ENCODE measurements around the gene ASB7. TPM values are rescaled to one million over a fixed set of nuclear protein-coding genes. Genes with fewer than 3 reads are reported as not detected.

Gene ASB7
- total and polyA plus RNA-seq, 2 donors (not counting 1 experiment from before 2014, with no cell fraction given), result 12.1 to 19.8 TPM

DNA sequence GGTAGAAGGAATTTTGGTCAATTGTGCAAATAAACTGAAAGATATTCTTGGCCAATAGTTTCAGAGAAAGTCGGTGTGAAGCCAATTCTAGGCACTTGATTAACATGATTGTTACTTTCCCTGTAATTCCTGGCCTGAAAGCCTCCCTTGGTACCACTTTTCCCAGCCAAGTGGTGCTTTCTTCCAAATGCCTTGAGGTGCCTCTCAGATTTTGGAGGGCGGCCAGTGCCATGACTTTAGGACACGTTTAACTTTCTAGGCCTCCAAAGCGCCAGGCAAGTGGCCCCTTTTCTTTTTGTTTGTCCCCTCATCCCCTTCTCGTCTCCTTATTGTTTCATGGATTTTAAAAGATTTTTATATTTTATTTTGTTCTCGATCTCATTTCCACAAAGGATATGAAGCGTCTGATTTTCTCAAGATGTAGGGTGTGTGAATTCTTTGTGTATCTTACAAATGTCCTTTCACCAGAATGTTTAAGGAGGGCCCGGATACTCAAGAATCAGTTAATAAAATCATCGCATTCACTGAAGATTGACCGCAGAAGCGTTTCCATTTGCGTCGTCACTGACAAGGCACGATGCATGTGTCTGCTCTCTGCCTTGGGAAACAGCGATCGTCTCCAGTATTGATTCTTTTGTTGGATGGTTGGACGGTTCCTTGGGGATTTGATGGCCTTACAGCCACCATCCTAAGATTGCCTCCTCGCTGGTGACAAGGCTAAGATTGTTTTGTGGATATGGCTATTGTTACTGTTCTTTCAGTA lies 87.8 kb downstream of the ASB7 start:
- H3K9ac ChIP-seq (ENCODE audit: insufficient read depth, low read length), result no peak overlapping the region
- TF ChIP-seq EZH2 (IDR thresholded peaks at IDR 0.05; ENCODE audit: low read length, missing control alignments), result no peak
- TF ChIP-seq, protein P1, sequence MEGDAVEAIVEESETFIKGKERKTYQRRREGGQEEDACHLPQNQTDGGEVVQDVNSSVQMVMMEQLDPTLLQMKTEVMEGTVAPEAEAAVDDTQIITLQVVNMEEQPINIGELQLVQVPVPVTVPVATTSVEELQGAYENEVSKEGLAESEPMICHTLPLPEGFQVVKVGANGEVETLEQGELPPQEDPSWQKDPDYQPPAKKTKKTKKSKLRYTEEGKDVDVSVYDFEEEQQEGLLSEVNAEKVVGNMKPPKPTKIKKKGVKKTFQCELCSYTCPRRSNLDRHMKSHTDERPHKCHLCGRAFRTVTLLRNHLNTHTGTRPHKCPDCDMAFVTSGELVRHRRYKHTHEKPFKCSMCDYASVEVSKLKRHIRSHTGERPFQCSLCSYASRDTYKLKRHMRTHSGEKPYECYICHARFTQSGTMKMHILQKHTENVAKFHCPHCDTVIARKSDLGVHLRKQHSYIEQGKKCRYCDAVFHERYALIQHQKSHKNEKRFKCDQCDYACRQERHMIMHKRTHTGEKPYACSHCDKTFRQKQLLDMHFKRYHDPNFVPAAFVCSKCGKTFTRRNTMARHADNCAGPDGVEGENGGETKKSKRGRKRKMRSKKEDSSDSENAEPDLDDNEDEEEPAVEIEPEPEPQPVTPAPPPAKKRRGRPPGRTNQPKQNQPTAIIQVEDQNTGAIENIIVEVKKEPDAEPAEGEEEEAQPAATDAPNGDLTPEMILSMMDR (conservative IDR thresholded peaks at IDR 0.05 in 1 of 2, IDR thresholded peaks at IDR 0.05 in 1 of 2; ENCODE audit: low read depth in 1 of 2, low read length in 2 of 2), result no peak
- no peaks in the 10 kb centered on the region for H3K79me2 ChIP-seq (ENCODE audit: control insufficient read depth, insufficient read depth, low read length)
- H4K20me1 ChIP-seq (ENCODE audit: control insufficient read depth, extremely low read depth, insufficient read depth, low read length), result no peaks in the 10 kb centered on the region
- no peak overlapping the region for H3K27ac ChIP-seq (ENCODE audit: insufficient read depth, low read length)
- H3K4me2 ChIP-seq (ENCODE audit: extremely low read depth, insufficient read depth, low read length), result no peak overlapping the region
- DNase-seq (ENCODE audit: low read depth in 2 of 2), result no peak
- no peak overlapping the region for H3K4me3 ChIP-seq (replicated peaks in 1 of 4; ENCODE audit: control extremely low read depth in 1 of 4, insufficient read depth in 1 of 4, low read depth in 3 of 4, low read length in 4 of 4)
- H3K9me3 ChIP-seq (ENCODE audit: control insufficient read depth, insufficient read depth, low read depth, low read length), result no peaks in the 10 kb centered on the region
- H2AFZ ChIP-seq (ENCODE audit: low read length), result no peak overlapping the region
- no peaks in the 10 kb centered on the region for H3K36me3 ChIP-seq (ENCODE audit: control insufficient read depth, insufficient read depth, low read length)
- H3K4me1 ChIP-seq (ENCODE audit: control insufficient read depth, extremely low read depth, insufficient read depth, low read length), result peaks cover 8% of the 10 kb centered on the region
- H3K27me3 ChIP-seq (ENCODE audit: control insufficient read depth, insufficient read depth, low read length), result no peaks in the 10 kb centered on the region

- Histone ChIP-seq H2AFZ (ENCODE audit: low read length) (no peak overlapping the region), H3K79me2 (ENCODE audit: control insufficient read depth, insufficient read depth, low read length) (no peaks in the 10 kb centered on the region), H3K4me1 (ENCODE audit: control insufficient read depth, extremely low read depth, insufficient read depth, low read length) (peaks cover 8% of the 10 kb centered on the region), H3K27ac (ENCODE audit: insufficient read depth, low read length) (no peak overlapping the region), H3K27me3 (ENCODE audit: control insufficient read depth, insufficient read depth, low read length) (no peaks in the 10 kb centered on the region), H3K9ac (ENCODE audit: insufficient read depth, low read length) (no peak overlapping the region), H3K36me3 (ENCODE audit: control insufficient read depth, insufficient read depth, low read length) (no peaks in the 10 kb centered on the region), H4K20me1 (ENCODE audit: control insufficient read depth, extremely low read depth, insufficient read depth, low read length) (no peaks in the 10 kb centered on the region), H3K9me3 (ENCODE audit: control insufficient read depth, insufficient read depth, low read depth, low read length) (no peaks in the 10 kb centered on the region), H3K4me2 (ENCODE audit: extremely low read depth, insufficient read depth, low read length) (no peak overlapping the region), H3K4me3 (replicated peaks in 1 of 4; ENCODE audit: control extremely low read depth in 1 of 4, insufficient read depth in 1 of 4, low read depth in 3 of 4, low read length in 4 of 4) (no peak overlapping the region)
- no peak for TF ChIP-seq EZH2 (IDR thresholded peaks at IDR 0.05; ENCODE audit: low read length, missing control alignments)
- TF ChIP-seq, protein P1 (conservative IDR thresholded peaks at IDR 0.05 in 1 of 2, IDR thresholded peaks at IDR 0.05 in 1 of 2; ENCODE audit: low read depth in 1 of 2, low read length in 2 of 2), result no peak
- DNase-seq (ENCODE audit: low read depth in 2 of 2), result no peak
Measured at GRCh38 chr15:100690795-100691158, 88.4 kb downstream of the ASB7 start.

GRCh38 chr15:100691321-100691720 lies 88.9 kb downstream of the ASB7 start:
- Histone ChIP-seq H3K9ac (ENCODE audit: insufficient read depth, low read length) (no peak overlapping the region), H2AFZ (ENCODE audit: low read length) (no peak overlapping the region), H3K4me2 (ENCODE audit: extremely low read depth, insufficient read depth, low read length) (no peak overlapping the region), H3K36me3 (ENCODE audit: control insufficient read depth, insufficient read depth, low read length) (no peaks in the 10 kb centered on the region), H3K4me3 (replicated peaks in 1 of 4; ENCODE audit: control extremely low read depth in 1 of 4, insufficient read depth in 1 of 4, low read depth in 3 of 4, low read length in 4 of 4) (no peak overlapping the region), H3K27me3 (ENCODE audit: control insufficient read depth, insufficient read depth, low read length) (no peaks in the 10 kb centered on the region), H3K9me3 (ENCODE audit: control insufficient read depth, insufficient read depth, low read depth, low read length) (no peaks in the 10 kb centered on the region), H3K27ac (ENCODE audit: insufficient read depth, low read length) (no peak overlapping the region), H4K20me1 (ENCODE audit: control insufficient read depth, extremely low read depth, insufficient read depth, low read length) (no peaks in the 10 kb centered on the region), H3K79me2 (ENCODE audit: control insufficient read depth, insufficient read depth, low read length) (no peaks in the 10 kb centered on the region), H3K4me1 (ENCODE audit: control insufficient read depth, extremely low read depth, insufficient read depth, low read length) (peaks cover 7% of the 10 kb centered on the region)
- TF ChIP-seq EZH2 (IDR thresholded peaks at IDR 0.05; ENCODE audit: low read length, missing control alignments), result no peak
- TF ChIP-seq, protein P1 (conservative IDR thresholded peaks at IDR 0.05 in 1 of 2, IDR thresholded peaks at IDR 0.05 in 1 of 2; ENCODE audit: low read depth in 1 of 2, low read length in 2 of 2), result no peak
- no peak for DNase-seq (ENCODE audit: low read depth in 2 of 2)
